ENCODE measurements around the gene PPM1J. TPM values are rescaled to one million over a fixed set of nuclear protein-coding genes. Genes with fewer than 3 reads are reported as not detected.
"Not testable (repeated sequence)": the region's sequence is repeated elsewhere in the genome, so short reads cannot be mapped to it uniquely, and the experiment has no call there.

PPM1J gene
- total RNA-seq, 1 donor from 2014 or later, result 5.2 TPM

DNA sequence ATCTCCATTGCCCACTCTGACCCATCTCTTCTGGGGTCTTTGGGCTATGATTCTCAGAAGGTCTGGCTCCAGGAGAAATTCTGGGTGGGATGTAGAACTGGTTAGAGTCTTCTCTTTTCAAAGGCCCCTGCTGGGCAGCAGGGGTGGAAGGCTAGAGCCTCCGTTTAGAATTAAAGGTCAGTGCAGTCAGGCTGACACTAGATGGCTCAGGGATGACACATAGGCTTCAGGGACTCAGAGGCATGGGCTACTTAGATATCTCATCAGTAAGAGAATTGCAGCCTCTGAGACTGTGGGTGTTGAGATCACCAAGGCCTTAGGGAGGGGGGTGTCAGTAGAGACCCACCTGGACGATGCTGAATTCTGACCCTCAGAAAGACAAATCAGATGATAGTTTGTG is 12.6 kb upstream of the PPM1J start:
- H3K27me3 Mint-ChIP-seq (ENCODE audit: low read depth, unreplicated experiment), result no peaks in the 10 kb centered on the region
- FAIRE-seq, result no peak

DNA sequence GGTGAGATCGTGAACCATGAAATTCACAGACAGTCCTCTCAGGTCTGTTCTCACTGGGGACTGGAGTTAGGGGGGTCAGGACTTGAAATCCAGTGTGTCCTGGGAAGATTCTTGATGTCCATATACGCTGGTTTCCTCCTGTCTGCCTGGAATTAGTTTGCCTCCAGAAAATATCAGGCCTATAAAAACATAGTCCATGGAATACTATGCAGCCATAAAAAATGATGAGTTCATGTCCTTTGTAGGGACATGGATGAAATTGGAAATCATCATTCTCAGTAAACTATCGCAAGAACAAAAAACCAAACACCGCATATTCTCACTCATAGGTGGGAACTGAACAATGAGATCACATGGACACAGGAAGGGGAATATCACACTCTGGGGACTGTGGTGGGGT is 9.1 kb upstream of the PPM1J start:
- not testable (repeated sequence) for H4K20me1 ChIP-seq (ENCODE audit: insufficient read depth, low read length); H2AFZ ChIP-seq (ENCODE audit: low read depth, low read length); H3K4me2 ChIP-seq (ENCODE audit: low read length); H3K4me3 Mint-ChIP-seq (ENCODE audit: unreplicated experiment); DNase-seq (ENCODE audit: low read depth); H3K27ac Mint-ChIP-seq (ENCODE audit: unreplicated experiment); H3K27me3 ChIP-seq (ENCODE audit: insufficient read depth, low read length); H3K9me3 ChIP-seq (ENCODE audit: insufficient read depth, low read depth, low read length); H3K79me2 ChIP-seq (ENCODE audit: insufficient read depth, low read length); H3K4me3 ChIP-seq (ENCODE audit: insufficient read depth, low read depth, low read length); H3K9me3 Mint-ChIP-seq (ENCODE audit: unreplicated experiment); H3K9ac ChIP-seq (ENCODE audit: low read length); H3K36me3 Mint-ChIP-seq (ENCODE audit: low read depth, unreplicated experiment); H3K36me3 ChIP-seq (ENCODE audit: insufficient read depth, low read length); FAIRE-seq; H3K27ac ChIP-seq (ENCODE audit: low read depth, low read length)
- peaks cover 11% of the 10 kb centered on the region for H3K4me1 ChIP-seq (ENCODE audit: insufficient read depth, low read length)
- H3K27me3 Mint-ChIP-seq (ENCODE audit: low read depth, unreplicated experiment), result peaks cover 11% of the 10 kb centered on the region
- peaks cover 16% of the 10 kb centered on the region for H3K4me1 Mint-ChIP-seq (ENCODE audit: low read depth, unreplicated experiment)

More for the DNA sequence above, 12.6 kb upstream of the PPM1J start:
- Mint-ChIP-seq H3K36me3 (ENCODE audit: low read depth, unreplicated experiment) (no peaks in the 10 kb centered on the region), H3K27ac (ENCODE audit: unreplicated experiment) (peak overlapping the region; percentile 12), H3K9me3 (ENCODE audit: unreplicated experiment) (no peaks in the 10 kb centered on the region), H3K4me3 (ENCODE audit: unreplicated experiment) (no peak overlapping the region), H3K4me1 (ENCODE audit: low read depth, unreplicated experiment) (peaks cover 19% of the 10 kb centered on the region)
- Histone ChIP-seq H4K20me1 (ENCODE audit: insufficient read depth, low read length) (no peaks in the 10 kb centered on the region), H3K4me1 (ENCODE audit: insufficient read depth, low read length) (peaks cover 8% of the 10 kb centered on the region), H3K4me2 (ENCODE audit: low read length) (no peak overlapping the region), H3K36me3 (ENCODE audit: insufficient read depth, low read length) (no peaks in the 10 kb centered on the region), H3K9me3 (ENCODE audit: insufficient read depth, low read depth, low read length) (no peaks in the 10 kb centered on the region), H3K9ac (ENCODE audit: low read length) (no peak overlapping the region), H3K27me3 (ENCODE audit: insufficient read depth, low read length) (no peaks in the 10 kb centered on the region), H3K27ac (ENCODE audit: low read depth, low read length) (no peak overlapping the region), H3K4me3 (ENCODE audit: insufficient read depth, low read depth, low read length) (no peak overlapping the region), H3K79me2 (ENCODE audit: insufficient read depth, low read length) (no peaks in the 10 kb centered on the region), H2AFZ (ENCODE audit: low read depth, low read length) (no peak overlapping the region)
- no peak for DNase-seq (ENCODE audit: low read depth)
- TF ChIP-seq, protein P1, sequence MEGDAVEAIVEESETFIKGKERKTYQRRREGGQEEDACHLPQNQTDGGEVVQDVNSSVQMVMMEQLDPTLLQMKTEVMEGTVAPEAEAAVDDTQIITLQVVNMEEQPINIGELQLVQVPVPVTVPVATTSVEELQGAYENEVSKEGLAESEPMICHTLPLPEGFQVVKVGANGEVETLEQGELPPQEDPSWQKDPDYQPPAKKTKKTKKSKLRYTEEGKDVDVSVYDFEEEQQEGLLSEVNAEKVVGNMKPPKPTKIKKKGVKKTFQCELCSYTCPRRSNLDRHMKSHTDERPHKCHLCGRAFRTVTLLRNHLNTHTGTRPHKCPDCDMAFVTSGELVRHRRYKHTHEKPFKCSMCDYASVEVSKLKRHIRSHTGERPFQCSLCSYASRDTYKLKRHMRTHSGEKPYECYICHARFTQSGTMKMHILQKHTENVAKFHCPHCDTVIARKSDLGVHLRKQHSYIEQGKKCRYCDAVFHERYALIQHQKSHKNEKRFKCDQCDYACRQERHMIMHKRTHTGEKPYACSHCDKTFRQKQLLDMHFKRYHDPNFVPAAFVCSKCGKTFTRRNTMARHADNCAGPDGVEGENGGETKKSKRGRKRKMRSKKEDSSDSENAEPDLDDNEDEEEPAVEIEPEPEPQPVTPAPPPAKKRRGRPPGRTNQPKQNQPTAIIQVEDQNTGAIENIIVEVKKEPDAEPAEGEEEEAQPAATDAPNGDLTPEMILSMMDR (IDR thresholded peaks at IDR 0.05; ENCODE audit: insufficient read depth, low read depth, low read length), result no peak
- no peak for TF ChIP-seq EZH2 (IDR thresholded peaks at IDR 0.05; ENCODE audit: insufficient read depth, low read length)

DNA sequence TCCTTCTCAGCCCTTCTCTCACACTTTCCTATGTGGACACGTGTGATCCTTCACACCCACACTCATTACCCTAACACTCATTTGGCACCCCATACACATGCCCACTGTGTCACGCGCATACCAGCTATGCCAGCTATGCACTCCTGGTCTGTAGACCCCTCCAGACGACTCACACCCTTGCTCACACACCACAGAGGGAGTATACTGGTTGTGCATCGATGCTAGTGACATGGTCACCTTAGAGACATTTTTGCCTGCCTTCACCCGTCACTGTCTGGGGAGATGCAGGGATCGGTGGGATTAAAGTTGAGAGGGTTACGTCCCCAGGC is 8.3 kb upstream of the PPM1J start:
- Mint-ChIP-seq H3K27me3 (ENCODE audit: low read depth, unreplicated experiment) (peaks cover 16% of the 10 kb centered on the region), H3K4me1 (ENCODE audit: low read depth, unreplicated experiment) (peaks cover 18% of the 10 kb centered on the region), H3K27ac (ENCODE audit: unreplicated experiment) (peak overlapping the region; percentile 4), H3K4me3 (ENCODE audit: unreplicated experiment) (no peak overlapping the region), H3K36me3 (ENCODE audit: low read depth, unreplicated experiment) (no peaks in the 10 kb centered on the region), H3K9me3 (ENCODE audit: unreplicated experiment) (no peaks in the 10 kb centered on the region)
- no peaks in the 10 kb centered on the region for H3K9me3 ChIP-seq (ENCODE audit: insufficient read depth, low read depth, low read length)
- peak overlapping the region; percentile 81 for H2AFZ ChIP-seq (ENCODE audit: low read depth, low read length)
- FAIRE-seq (no peak), DNase-seq (ENCODE audit: low read depth) (no peak)
- H3K27me3 ChIP-seq (ENCODE audit: insufficient read depth, low read length), result peaks cover 4% of the 10 kb centered on the region
- H3K79me2 ChIP-seq (ENCODE audit: insufficient read depth, low read length), result no peaks in the 10 kb centered on the region
- peaks cover 17% of the 10 kb centered on the region for H3K4me1 ChIP-seq (ENCODE audit: insufficient read depth, low read length)
- TF ChIP-seq, protein P1 (IDR thresholded peaks at IDR 0.05; ENCODE audit: insufficient read depth, low read depth, low read length), result no peak
- TF ChIP-seq EZH2 (IDR thresholded peaks at IDR 0.05; ENCODE audit: insufficient read depth, low read length), result no peak
- no peaks in the 10 kb centered on the region for H4K20me1 ChIP-seq (ENCODE audit: insufficient read depth, low read length)
- no peak overlapping the region for H3K27ac ChIP-seq (ENCODE audit: low read depth, low read length)
- H3K9ac ChIP-seq (ENCODE audit: low read length), result peak overlapping the region; percentile 18
- peak overlapping the region; percentile 68 for H3K4me2 ChIP-seq (ENCODE audit: low read length)
- no peak overlapping the region for H3K4me3 ChIP-seq (ENCODE audit: insufficient read depth, low read depth, low read length)
- no peaks in the 10 kb centered on the region for H3K36me3 ChIP-seq (ENCODE audit: insufficient read depth, low read length)
